Pulmonary artery endothelial cell (primary cell): ENCODE measurements around the gene FALEC. TPM values are rescaled to one million over a fixed set of nuclear protein-coding genes. Genes with fewer than 3 reads are reported as not detected.
"Not testable (repeated sequence)": the region's sequence is repeated elsewhere in the genome, so short reads cannot be mapped to it uniquely, and the experiment has no call there.

ENCODE experiments used
- DNase-seq: peaks from one replicate; pipeline ENCODE4 v3.0.0-alpha.2; 2011; ENCODE audit warnings: low read depth, low spot score
- total RNA-seq: library from RNA; depleted of rRNA; stranded (reverse); fragments of >200 nt; gene quantifications from 2 replicates; pipeline ENCODE4 v1.2.3, GENCODE V29; 2014

FALEC gene
- total RNA-seq, 1 donor from 2014 or later = 0.20 TPM

GRCh38 chr1:150574260-150575071 lies 58.9 kb downstream of the FALEC start:
- no peak for DNase-seq

- no peak for DNase-seq
These were observed 59.5 kb downstream of the FALEC start for GRCh38 chr1:150575072-150575489.

- no peak for DNase-seq
These were observed 60.2 kb downstream of the FALEC start for GRCh38 chr1:150575518-150576366.

GRCh38 chr1:150576367-150576711 lies 60.8 kb downstream of the FALEC start:
- DNase-seq = no peak

- DNase-seq = no peak
These were observed 61.4 kb downstream of the FALEC start for GRCh38 chr1:150576794-150577556.

GRCh38 chr1:150577557-150578271 lies 62.2 kb downstream of the FALEC start:
- DNase-seq = no peak

GRCh38 chr1:150578272-150579109 lies 62.9 kb downstream of the FALEC start:
- peak; percentile 83 for DNase-seq

GRCh38 chr1:150579110-150579944 lies 63.8 kb downstream of the FALEC start, which contains the start of gene MCL1:
Gene MCL1 (minus strand): TSS chr1:150579610. CDS start chr1:150579530, 80 bp downstream.
- peak; percentile 82 for DNase-seq

GRCh38 chr1:150579945-150580642 lies 64.5 kb downstream of the FALEC start:
- DNase-seq = no peak

GRCh38 chr1:150580966-150581365 lies 65.4 kb downstream of the FALEC start:
- DNase-seq = not testable (repeated sequence)

GRCh38 chr1:150581437-150581836 lies 65.9 kb downstream of the FALEC start:
- DNase-seq = not testable (repeated sequence)

GRCh38 chr1:150581962-150582361 lies 66.4 kb downstream of the FALEC start:
- not testable (repeated sequence) for DNase-seq

- no peak for DNase-seq
These were observed 66.8 kb downstream of the FALEC start for GRCh38 chr1:150582371-150582770.

Other genes starting within 250 kb of the FALEC start
- gene APH1A, start 246.7 kb upstream of the FALEC start, total RNA-seq = 162 and 165 TPM in 2 replicates
- gene C1orf54, start 243.0 kb upstream of the FALEC start, total RNA-seq = 32.8 and 94.0 TPM in 2 replicates
- 0.86 and 0.88 TPM in 2 replicates for gene CIART, start 233.2 kb upstream of the FALEC start, total RNA-seq
- 49.0 and 60.9 TPM in 2 replicates for gene MRPS21, start 221.9 kb upstream of the FALEC start, total RNA-seq
- 33.0 and 56.2 TPM in 2 replicates for gene PRPF3, start 194.2 kb upstream of the FALEC start, total RNA-seq
- 6.5 and 7.8 TPM in 2 replicates for gene RPRD2, start 151.6 kb upstream of the FALEC start, total RNA-seq
- 14.4 and 36.2 TPM in 2 replicates for gene TARS2, start 28.3 kb upstream of the FALEC start, total RNA-seq
- gene ECM1, start 7.6 kb upstream of the FALEC start, total RNA-seq = 0.35 and 0.46 TPM in 2 replicates
- gene ADAMTSL4, start 33.7 kb downstream of the FALEC start, total RNA-seq = 0.20 and 0.46 TPM in 2 replicates
- gene MCL1, start 63.9 kb downstream of the FALEC start, total RNA-seq = 227 and 323 TPM in 2 replicates
- gene ENSA, start 113.9 kb downstream of the FALEC start, total RNA-seq = 109 and 114 TPM in 2 replicates
- 16.6 and 25.1 TPM in 2 replicates for gene GOLPH3L, start 181.4 kb downstream of the FALEC start, total RNA-seq
- 0.04 TPM in 1 of 2 replicates, not detected in the other for gene HORMAD1, start 205.1 kb downstream of the FALEC start, total RNA-seq